ENCODE data around the gene PACSIN2.
"Not testable (repeated sequence)": the region's sequence is repeated elsewhere in the genome, so short reads cannot be mapped to it uniquely, and the experiment has no call there.

Gene PACSIN2

GRCh38 chr22:42922374-42923191 lies 92.4 kb downstream of the PACSIN2 start:
- DNase-seq = no peak

- DNase-seq = no peak
Observed at GRCh38 chr22:42920101-42920820, 94.7 kb downstream of the PACSIN2 start.

GRCh38 chr22:42919199-42919598 lies 95.8 kb downstream of the PACSIN2 start:
- DNase-seq = no peak

GRCh38 chr22:42918500-42918899 lies 96.4 kb downstream of the PACSIN2 start:
- DNase-seq = no peak

- not testable (repeated sequence) for DNase-seq
Observed at GRCh38 chr22:42917358-42917757, 97.6 kb downstream of the PACSIN2 start.

GRCh38 chr22:42915980-42916765 lies 98.8 kb downstream of the PACSIN2 start:
- no peak for DNase-seq

- no peak for DNase-seq
Observed at GRCh38 chr22:42914511-42915076, 100.4 kb downstream of the PACSIN2 start.

GRCh38 chr22:42913874-42914510 lies 101.0 kb downstream of the PACSIN2 start:
- no peak for DNase-seq

- no peak for DNase-seq
Observed at GRCh38 chr22:42912059-42912458, 102.9 kb downstream of the PACSIN2 start.

- no peak for DNase-seq
Observed at GRCh38 chr22:42910221-42910942, 104.6 kb downstream of the PACSIN2 start.

GRCh38 chr22:42909363-42910058 lies 105.4 kb downstream of the PACSIN2 start:
- DNase-seq = no peak

- DNase-seq = no peak
Observed at GRCh38 chr22:42908374-42908746, 106.6 kb downstream of the PACSIN2 start.

- no peak for DNase-seq
Observed at GRCh38 chr22:42907404-42908373, 107.3 kb downstream of the PACSIN2 start.

- no peak for DNase-seq
Observed at GRCh38 chr22:42906605-42907348, 108.2 kb downstream of the PACSIN2 start.

- DNase-seq = no peak
Observed at GRCh38 chr22:42905702-42906183, 109.2 kb downstream of the PACSIN2 start.

GRCh38 chr22:42905217-42905616 lies 109.7 kb downstream of the PACSIN2 start:
- no peak for DNase-seq

- DNase-seq = no peak
Observed at GRCh38 chr22:42904050-42904449, 110.9 kb downstream of the PACSIN2 start.

GRCh38 chr22:42902875-42903510 lies 112.0 kb downstream of the PACSIN2 start:
- DNase-seq = no peak

All from 8988T (cell line).